ENCODE measurements around the gene CMTM3. TPM values are rescaled to one million over a fixed set of nuclear protein-coding genes. Genes with fewer than 3 reads are reported as not detected.

The CMTM3 gene
- total RNA-seq, 2 experiments from 2014 or later: 46.3 to 49.3 TPM

DNA sequence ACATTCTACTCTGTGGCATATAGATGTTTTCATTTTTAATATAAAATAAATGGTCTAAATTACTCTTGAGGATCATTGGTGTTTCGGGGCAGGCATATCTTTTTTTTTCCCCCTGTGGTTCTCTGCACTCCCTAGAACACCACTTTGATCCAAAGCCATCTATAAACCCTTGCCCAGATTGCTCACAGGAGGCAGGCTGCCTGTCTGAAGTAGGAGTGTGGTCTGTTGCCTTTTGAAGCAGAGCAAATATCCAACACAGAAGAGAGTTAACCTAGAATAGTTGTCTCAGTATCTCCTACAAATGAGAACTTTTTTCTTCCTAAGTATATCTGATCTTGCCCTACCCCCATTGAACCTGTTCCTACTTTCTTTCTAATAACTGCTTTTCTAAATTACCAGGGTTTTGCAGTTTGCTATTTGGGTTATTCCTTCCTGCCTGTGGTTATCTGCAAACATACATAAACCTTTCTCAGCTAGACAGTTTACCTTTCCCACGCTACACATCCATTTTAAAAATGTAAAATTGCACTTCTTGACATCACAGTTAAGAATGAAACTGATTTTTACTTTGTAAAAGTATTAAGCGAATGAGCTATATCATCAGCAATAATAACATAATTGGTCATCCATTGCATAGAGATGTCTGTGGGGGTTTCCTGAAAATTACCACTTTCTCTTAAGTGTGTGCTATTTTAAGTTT is 43.0 kb upstream of the CMTM3 start:
- Mint-ChIP-seq H3K9me3 (no peaks in the 10 kb centered on the region), H3K36me3 (ENCODE audit: low read depth) (peaks cover 78% of the 10 kb centered on the region), H3K4me3 (peak overlapping the region; percentile 26), H3K4me1 (ENCODE audit: low read depth) (peaks cover 70% of the 10 kb centered on the region), H3K27ac (peak overlapping the region; percentile 49), H3K27me3 (no peaks in the 10 kb centered on the region)
- TF ChIP-seq, protein P1, sequence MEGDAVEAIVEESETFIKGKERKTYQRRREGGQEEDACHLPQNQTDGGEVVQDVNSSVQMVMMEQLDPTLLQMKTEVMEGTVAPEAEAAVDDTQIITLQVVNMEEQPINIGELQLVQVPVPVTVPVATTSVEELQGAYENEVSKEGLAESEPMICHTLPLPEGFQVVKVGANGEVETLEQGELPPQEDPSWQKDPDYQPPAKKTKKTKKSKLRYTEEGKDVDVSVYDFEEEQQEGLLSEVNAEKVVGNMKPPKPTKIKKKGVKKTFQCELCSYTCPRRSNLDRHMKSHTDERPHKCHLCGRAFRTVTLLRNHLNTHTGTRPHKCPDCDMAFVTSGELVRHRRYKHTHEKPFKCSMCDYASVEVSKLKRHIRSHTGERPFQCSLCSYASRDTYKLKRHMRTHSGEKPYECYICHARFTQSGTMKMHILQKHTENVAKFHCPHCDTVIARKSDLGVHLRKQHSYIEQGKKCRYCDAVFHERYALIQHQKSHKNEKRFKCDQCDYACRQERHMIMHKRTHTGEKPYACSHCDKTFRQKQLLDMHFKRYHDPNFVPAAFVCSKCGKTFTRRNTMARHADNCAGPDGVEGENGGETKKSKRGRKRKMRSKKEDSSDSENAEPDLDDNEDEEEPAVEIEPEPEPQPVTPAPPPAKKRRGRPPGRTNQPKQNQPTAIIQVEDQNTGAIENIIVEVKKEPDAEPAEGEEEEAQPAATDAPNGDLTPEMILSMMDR (IDR thresholded peaks at IDR 0.05): no peak
- POLR2A ChIA-PET: interaction anchor here (0.7 to 4.6 kb wide), 9 partner anchors 10 to 306 kb away, joined by 3 to 43 read pairs (median 6); partner anchors contain the start of genes CKLF, CMTM2, CMTM3 and TK2
- Histone ChIP-seq H3K4me1 (ENCODE audit: insufficient read depth, low read length) (peaks cover 43% of the 10 kb centered on the region), H3K36me3 (ENCODE audit: insufficient read depth, low read length) (peaks cover 71% of the 10 kb centered on the region), H3K27me3 (ENCODE audit: control insufficient read depth in 1 of 2, insufficient read depth in 2 of 2, low read length in 2 of 2) (no peaks in the 10 kb centered on the region), H3K27ac (ENCODE audit: low read depth in 1 of 2, low read length in 2 of 2) (no peak overlapping the region), H3K4me3 (ENCODE audit: low read length) (no peak overlapping the region), H3K9me3 (ENCODE audit: control insufficient read depth in 1 of 2, insufficient read depth in 1 of 2, low read length in 2 of 2) (no peaks in the 10 kb centered on the region)
- ATAC-seq (ENCODE audit: poor library complexity) (no peak), DNase-seq (peak in 1 of 14 experiments; percentile 30)
- CTCF ChIA-PET: interaction anchor here (0.6 to 3.6 kb wide), 18 partner anchors 10 to 190 kb away, joined by 3 to 32 read pairs (median 4); partner anchors contain the start of genes CKLF, DYNC1LI2 and TK2
- intact Hi-C loops (cut with DNase I, micrococcal nuclease): loop anchor here (1.0 to 5.0 kb wide), 9 partner anchors 27 to 311 kb away; partner anchors contain the start of genes CMTM3 (in 1 of the 2) and CMTM4 (in 1 of the 2)

GRCh38 chr16:66562409-66562808 is 42.1 kb upstream of the CMTM3 start:
- no peak overlapping the region for H3K4me3 ChIP-seq (ENCODE audit: low read length)
- peak overlapping the region; percentile 49 for H3K27ac Mint-ChIP-seq
- DNase-seq (peak in 3 of 14 experiments; percentile 44 to 60 (median 54)), ATAC-seq (ENCODE audit: poor library complexity) (peak; percentile 64)
- H3K4me1 Mint-ChIP-seq (ENCODE audit: low read depth): peaks cover 65% of the 10 kb centered on the region
- TF ChIP-seq, protein P1 (IDR thresholded peaks at IDR 0.05): peak; percentile 58
- intact Hi-C loops (cut with DNase I, micrococcal nuclease): loop anchor here (1.0 to 5.0 kb wide), 9 partner anchors 26 to 310 kb away; partner anchors contain the start of genes CMTM3 (in 1 of the 2) and CMTM4 (in 1 of the 2)
- no peaks in the 10 kb centered on the region for H3K9me3 Mint-ChIP-seq
- peaks cover 85% of the 10 kb centered on the region for H3K36me3 Mint-ChIP-seq (ENCODE audit: low read depth)
- peaks cover 78% of the 10 kb centered on the region for H3K36me3 ChIP-seq (ENCODE audit: insufficient read depth, low read length)
- peaks cover 38% of the 10 kb centered on the region for H3K4me1 ChIP-seq (ENCODE audit: insufficient read depth, low read length)
- no peaks in the 10 kb centered on the region for H3K27me3 Mint-ChIP-seq
- no peak overlapping the region for H3K27ac ChIP-seq (ENCODE audit: low read depth in 1 of 2, low read length in 2 of 2)
- H3K4me3 Mint-ChIP-seq: peak overlapping the region; percentile 37
- H3K27me3 ChIP-seq (ENCODE audit: control insufficient read depth in 1 of 2, insufficient read depth in 2 of 2, low read length in 2 of 2): no peaks in the 10 kb centered on the region
- H3K9me3 ChIP-seq (ENCODE audit: control insufficient read depth in 1 of 2, insufficient read depth in 1 of 2, low read length in 2 of 2): peaks cover 0 to 3% of the 10 kb centered on the region in 2 experiments
- POLR2A ChIA-PET: interaction anchor here (0.7 to 4.6 kb wide), 9 partner anchors 10 to 306 kb away, joined by 3 to 43 read pairs (median 6); partner anchors contain the start of genes CKLF, CMTM2, CMTM3 and TK2
- CTCF ChIA-PET: interaction anchor here (0.6 to 3.6 kb wide), 23 partner anchors 7 to 189 kb away, joined by 3 to 32 read pairs (median 5); partner anchors contain the start of genes CKLF, CMTM2, DYNC1LI2 and TK2

- H3K36me3 ChIP-seq (ENCODE audit: insufficient read depth, low read length): peaks cover 74% of the 10 kb centered on the region
- CTCF ChIA-PET: interaction anchor here (0.9 to 3.6 kb wide), 16 partner anchors 8 to 189 kb away, joined by 3 to 32 read pairs (median 6); partner anchors contain the start of genes CKLF, CMTM2, DYNC1LI2 and TK2
- Mint-ChIP-seq H3K4me3 (no peak overlapping the region), H3K27ac (peak overlapping the region; percentile 49), H3K9me3 (no peaks in the 10 kb centered on the region), H3K27me3 (no peaks in the 10 kb centered on the region), H3K36me3 (ENCODE audit: low read depth) (peaks cover 85% of the 10 kb centered on the region), H3K4me1 (ENCODE audit: low read depth) (peaks cover 60% of the 10 kb centered on the region)
- peaks cover 0 to 3% of the 10 kb centered on the region in 2 experiments for H3K9me3 ChIP-seq (ENCODE audit: control insufficient read depth in 1 of 2, insufficient read depth in 1 of 2, low read length in 2 of 2)
- TF ChIP-seq, protein P1 (IDR thresholded peaks at IDR 0.05): no peak
- no peak overlapping the region for H3K4me3 ChIP-seq (ENCODE audit: low read length)
- POLR2A ChIA-PET: interaction anchor here (0.9 to 4.6 kb wide), 9 partner anchors 11 to 157 kb away, joined by 3 to 43 read pairs (median 6); partner anchors contain the start of genes CKLF, CMTM2, CMTM3 and TK2
- intact Hi-C loops (cut with DNase I, micrococcal nuclease): loop anchor here (1.0 to 5.0 kb wide), 9 partner anchors 26 to 309 kb away; partner anchors contain the start of genes CMTM3 (in 2 of the 2) and CMTM4 (in 1 of the 2)
- ATAC-seq (ENCODE audit: poor library complexity): no peak
- peaks cover 35% of the 10 kb centered on the region for H3K4me1 ChIP-seq (ENCODE audit: insufficient read depth, low read length)
- DNase-seq: no peak
- H3K27ac ChIP-seq (ENCODE audit: low read depth in 1 of 2, low read length in 2 of 2): no peak overlapping the region
- H3K27me3 ChIP-seq (ENCODE audit: control insufficient read depth in 1 of 2, insufficient read depth in 2 of 2, low read length in 2 of 2): no peaks in the 10 kb centered on the region
These were observed 41.5 kb upstream of the CMTM3 start for GRCh38 chr16:66562986-66563385.
